ENCODE results near the gene CRACR2B.

Gene CRACR2B

GRCh38 chr11:827897-828192 is at the start of gene CRACR2B:
CRACR2B (plus strand) TSS chr11:827919; CDS start chr11:828608, 689 bp downstream.
- DNase-seq (ENCODE audit: low read depth in 1 of 2, low spot score in 1 of 2) = no peak

GRCh38 chr11:778976-779954 is 48.5 kb upstream of the CRACR2B start:
- DNase-seq (ENCODE audit: low read depth in 1 of 2, low spot score in 1 of 2) = no peak

- DNase-seq (ENCODE audit: low read depth in 1 of 2, low spot score in 1 of 2) = no peak
Measured at GRCh38 chr11:779955-780532, 47.7 kb upstream of the CRACR2B start.

GRCh38 chr11:782264-783174 is 45.2 kb upstream of the CRACR2B start:
- DNase-seq (ENCODE audit: low read depth in 1 of 2, low spot score in 1 of 2) = no peak

- DNase-seq (ENCODE audit: low read depth in 1 of 2, low spot score in 1 of 2) = no peak
Measured at GRCh38 chr11:783581-784015, 44.1 kb upstream of the CRACR2B start.

GRCh38 chr11:786235-787083 is 41.3 kb upstream of the CRACR2B start:
- no peak for DNase-seq (ENCODE audit: low read depth in 1 of 2, low spot score in 1 of 2)

- no peak for DNase-seq (ENCODE audit: low read depth in 1 of 2, low spot score in 1 of 2)
Measured at GRCh38 chr11:787084-787675, 40.5 kb upstream of the CRACR2B start.

GRCh38 chr11:788009-788640 is 39.6 kb upstream of the CRACR2B start:
- DNase-seq (ENCODE audit: low read depth in 1 of 2, low spot score in 1 of 2) = no peak

GRCh38 chr11:788953-789940 is 38.5 kb upstream of the CRACR2B start:
- no peak for DNase-seq (ENCODE audit: low read depth in 1 of 2, low spot score in 1 of 2)

GRCh38 chr11:789943-790342 is 37.8 kb upstream of the CRACR2B start, which contains the start of gene CEND1:
CEND1 (minus strand) TSS chr11:790090; CDS start chr11:788576, 1,514 bp downstream.
- no peak for DNase-seq (ENCODE audit: low read depth in 1 of 2, low spot score in 1 of 2)

- no peak for DNase-seq (ENCODE audit: low read depth in 1 of 2, low spot score in 1 of 2)
Measured at GRCh38 chr11:790721-791564, 36.8 kb upstream of the CRACR2B start.

- DNase-seq (ENCODE audit: low read depth in 1 of 2, low spot score in 1 of 2) = no peak
Measured at GRCh38 chr11:791658-792534, 35.8 kb upstream of the CRACR2B start.

GRCh38 chr11:792535-792821 is 35.2 kb upstream of the CRACR2B start:
- DNase-seq (ENCODE audit: low read depth in 1 of 2, low spot score in 1 of 2) = no peak

- DNase-seq (ENCODE audit: low read depth in 1 of 2, low spot score in 1 of 2) = no peak
Measured at GRCh38 chr11:792873-793272, 34.8 kb upstream of the CRACR2B start.

- no peak for DNase-seq (ENCODE audit: low read depth in 1 of 2, low spot score in 1 of 2)
Measured at GRCh38 chr11:793556-793955, 34.2 kb upstream of the CRACR2B start.

GRCh38 chr11:794013-794765 is 33.5 kb upstream of the CRACR2B start:
- no peak for DNase-seq (ENCODE audit: low read depth in 1 of 2, low spot score in 1 of 2)

All from activated T-helper 1 cell treated with anti-CD3 and anti-CD28 coated beads, Interleukin-2, amount 50 U/mL, for 16 hours (primary cell).